ENCODE measurements around the gene SEH1L. TPM values are rescaled to one million over a fixed set of nuclear protein-coding genes. Genes with fewer than 3 reads are reported as not detected.
"Not testable (repeated sequence)": the region's sequence is repeated elsewhere in the genome, so short reads cannot be mapped to it uniquely, and the experiment has no call there.

The SEH1L gene
- polyA plus RNA-seq, 2 of the 4 experiments (the other 2 are of a cell fraction), result 31.6 to 63.1 TPM

- CTCF ChIA-PET, result no interaction called here
- ATAC-seq, result no peak
- TF ChIP-seq NPAS2 (CRISPR knock-in tag; IDR thresholded peaks at IDR 0.05; ENCODE audit: borderline replicate concordance), result no peak
- no peak for TF ChIP-seq MAFK (IDR thresholded peaks at IDR 0.05; ENCODE audit: partially characterized antibody)
- TF ChIP-seq CBX2 (IDR thresholded peaks at IDR 0.05; ENCODE audit: borderline replicate concordance, low read depth), result no peak
- TF ChIP-seq ZSCAN20 (CRISPR knock-in tag; IDR thresholded peaks at IDR 0.05), result no peak
- TF ChIP-seq SREBF2 (IDR thresholded peaks at IDR 0.05), result no peak
- no peak for TF ChIP-seq TFCP2L1 (CRISPR knock-in tag; IDR thresholded peaks at IDR 0.05)
- no peak for TF ChIP-seq ZNF302 (CRISPR knock-in tag; IDR thresholded peaks at IDR 0.05)
- TF ChIP-seq RCOR1 (IDR thresholded peaks at IDR 0.05; ENCODE audit: low read depth, low read length), result no peak
- TF ChIP-seq HEYL (CRISPR knock-in tag; IDR thresholded peaks at IDR 0.05), result no peak
Measured at GRCh38 chr18:12995952-12996477, 48.2 kb downstream of the SEH1L start.

DNA sequence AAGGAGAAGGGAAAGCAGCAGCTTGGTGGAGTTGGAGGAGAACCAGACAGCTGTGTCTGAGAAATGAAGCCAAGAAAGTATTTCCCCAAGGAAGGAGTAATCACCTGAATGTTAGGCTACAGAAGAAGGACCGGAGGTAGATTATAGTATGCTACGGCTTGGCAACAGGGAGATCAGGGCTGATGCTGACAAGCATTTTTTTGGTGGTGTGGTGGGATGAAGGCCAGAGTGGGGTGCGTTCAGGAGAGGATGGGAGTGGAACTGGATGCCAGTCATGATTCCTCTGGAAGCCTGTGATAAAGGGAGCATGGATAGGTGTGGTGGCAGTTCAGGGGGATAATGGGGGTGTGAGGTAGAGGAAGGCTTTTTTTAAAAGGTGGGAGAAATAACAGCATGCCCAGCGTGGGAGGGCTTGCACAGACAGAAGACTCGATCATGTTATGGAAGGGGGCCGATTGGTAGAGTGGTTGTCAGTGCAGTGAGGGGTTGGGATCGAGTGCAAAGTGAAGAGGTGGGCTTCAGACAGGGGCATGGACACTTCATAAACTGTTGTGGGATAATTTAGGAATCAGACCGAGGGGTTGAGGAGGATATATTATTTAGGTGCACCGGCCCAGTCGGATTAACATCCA is 49.0 kb downstream of the SEH1L start:
- FAIRE-seq, result no peak
- Histone ChIP-seq H3K4me2 (no peak overlapping the region), H3K9me3 (no peaks in the 10 kb centered on the region), H3K4me3 (no peak overlapping the region), H3K4me1 (peaks cover 10% of the 10 kb centered on the region; the same call in 2 of the 3 replicates), H3K27ac (no peak overlapping the region)
- ATAC-seq, result no peak
- ChIA-PET CTCF (interaction anchor here (1.5 kb wide), 1 partner anchor 561 kb away, joined by 3 read pairs; no protein-coding TSS in a partner anchor), POLR2A (interaction anchor here (0.5 kb wide), 1 partner anchor 113 kb away, joined by 4 read pairs; no protein-coding TSS in a partner anchor)
- TF ChIP-seq RAD21 (conservative IDR thresholded peaks at IDR 0.05 in 1 of 2, IDR thresholded peaks at IDR 0.05 in 1 of 2), result no peak
- TF ChIP-seq PHF8 (IDR thresholded peaks at IDR 0.05; ENCODE audit: borderline replicate concordance, low read depth), result no peak
- no peak for TF ChIP-seq ZFP36 (IDR thresholded peaks at IDR 0.05; ENCODE audit: borderline replicate concordance, partially characterized antibody)
- no peak for TF ChIP-seq EP300 (IDR thresholded peaks at IDR 0.05)
- no peak for TF ChIP-seq JUN (IDR thresholded peaks at IDR 0.05)
- TF ChIP-seq CHD2 (IDR thresholded peaks at IDR 0.05; ENCODE audit: low read length, partially characterized antibody), result no peak
- no peak for TF ChIP-seq TFCP2L1 (CRISPR knock-in tag; IDR thresholded peaks at IDR 0.05)
- TF ChIP-seq MAFK (IDR thresholded peaks at IDR 0.05; ENCODE audit: partially characterized antibody), result no peak
- TF ChIP-seq, protein P1, sequence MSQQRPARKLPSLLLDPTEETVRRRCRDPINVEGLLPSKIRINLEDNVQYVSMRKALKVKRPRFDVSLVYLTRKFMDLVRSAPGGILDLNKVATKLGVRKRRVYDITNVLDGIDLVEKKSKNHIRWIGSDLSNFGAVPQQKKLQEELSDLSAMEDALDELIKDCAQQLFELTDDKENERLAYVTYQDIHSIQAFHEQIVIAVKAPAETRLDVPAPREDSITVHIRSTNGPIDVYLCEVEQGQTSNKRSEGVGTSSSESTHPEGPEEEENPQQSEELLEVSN (IDR thresholded peaks at IDR 0.05; ENCODE audit: borderline replicate concordance, low read depth), result no peak
- TF ChIP-seq, protein P2, sequence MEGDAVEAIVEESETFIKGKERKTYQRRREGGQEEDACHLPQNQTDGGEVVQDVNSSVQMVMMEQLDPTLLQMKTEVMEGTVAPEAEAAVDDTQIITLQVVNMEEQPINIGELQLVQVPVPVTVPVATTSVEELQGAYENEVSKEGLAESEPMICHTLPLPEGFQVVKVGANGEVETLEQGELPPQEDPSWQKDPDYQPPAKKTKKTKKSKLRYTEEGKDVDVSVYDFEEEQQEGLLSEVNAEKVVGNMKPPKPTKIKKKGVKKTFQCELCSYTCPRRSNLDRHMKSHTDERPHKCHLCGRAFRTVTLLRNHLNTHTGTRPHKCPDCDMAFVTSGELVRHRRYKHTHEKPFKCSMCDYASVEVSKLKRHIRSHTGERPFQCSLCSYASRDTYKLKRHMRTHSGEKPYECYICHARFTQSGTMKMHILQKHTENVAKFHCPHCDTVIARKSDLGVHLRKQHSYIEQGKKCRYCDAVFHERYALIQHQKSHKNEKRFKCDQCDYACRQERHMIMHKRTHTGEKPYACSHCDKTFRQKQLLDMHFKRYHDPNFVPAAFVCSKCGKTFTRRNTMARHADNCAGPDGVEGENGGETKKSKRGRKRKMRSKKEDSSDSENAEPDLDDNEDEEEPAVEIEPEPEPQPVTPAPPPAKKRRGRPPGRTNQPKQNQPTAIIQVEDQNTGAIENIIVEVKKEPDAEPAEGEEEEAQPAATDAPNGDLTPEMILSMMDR (IDR thresholded peaks at IDR 0.05), result no peak
- TF ChIP-seq JUNB (IDR thresholded peaks at IDR 0.05), result no peak
- TF ChIP-seq, protein P3, sequence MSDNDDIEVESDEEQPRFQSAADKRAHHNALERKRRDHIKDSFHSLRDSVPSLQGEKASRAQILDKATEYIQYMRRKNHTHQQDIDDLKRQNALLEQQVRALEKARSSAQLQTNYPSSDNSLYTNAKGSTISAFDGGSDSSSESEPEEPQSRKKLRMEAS (IDR thresholded peaks at IDR 0.05), result no peak
- TF ChIP-seq, protein P4, sequence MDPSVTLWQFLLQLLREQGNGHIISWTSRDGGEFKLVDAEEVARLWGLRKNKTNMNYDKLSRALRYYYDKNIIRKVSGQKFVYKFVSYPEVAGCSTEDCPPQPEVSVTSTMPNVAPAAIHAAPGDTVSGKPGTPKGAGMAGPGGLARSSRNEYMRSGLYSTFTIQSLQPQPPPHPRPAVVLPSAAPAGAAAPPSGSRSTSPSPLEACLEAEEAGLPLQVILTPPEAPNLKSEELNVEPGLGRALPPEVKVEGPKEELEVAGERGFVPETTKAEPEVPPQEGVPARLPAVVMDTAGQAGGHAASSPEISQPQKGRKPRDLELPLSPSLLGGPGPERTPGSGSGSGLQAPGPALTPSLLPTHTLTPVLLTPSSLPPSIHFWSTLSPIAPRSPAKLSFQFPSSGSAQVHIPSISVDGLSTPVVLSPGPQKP (IDR thresholded peaks at IDR 0.05; ENCODE audit: low read depth, low read length), result no peak
- TF ChIP-seq MAZ (IDR thresholded peaks at IDR 0.05; ENCODE audit: borderline replicate concordance, low read depth, low read length), result no peak
- no peak for TF ChIP-seq CBX2 (IDR thresholded peaks at IDR 0.05; ENCODE audit: borderline replicate concordance, low read depth)
- no peak for TF ChIP-seq HEYL (CRISPR knock-in tag; IDR thresholded peaks at IDR 0.05)
- TF ChIP-seq HOXA7 (CRISPR knock-in tag; IDR thresholded peaks at IDR 0.05), result no peak
- TF ChIP-seq POLR2A (IDR thresholded peaks at IDR 0.05; ENCODE audit: low read length), result no peak
- TF ChIP-seq RCOR1 (IDR thresholded peaks at IDR 0.05; ENCODE audit: low read depth, low read length), result no peak
- no peak for DNase-seq (ENCODE audit: low read depth in 1 of 2, low spot score in 1 of 2)
- 89% methylated on average over 10 of the region's 10 CpGs for WGBS (ENCODE audit: missing lambda C conversion rate)

More at GRCh38 chr18:12995952-12996477, 48.2 kb downstream of the SEH1L start:
- WGBS (ENCODE audit: missing lambda C conversion rate), result 91% methylated on average over 6 of the region's 6 CpGs
- DNase-seq (ENCODE audit: low read depth in 1 of 2, low spot score in 1 of 2), result no peak
- Histone ChIP-seq H3K4me3 (no peak overlapping the region), H3K4me2 (no peak overlapping the region), H3K4me1 (peaks cover 10% of the 10 kb centered on the region; the same call in 2 of the 3 replicates), H3K27ac (no peak overlapping the region), H3K9me3 (no peaks in the 10 kb centered on the region)
- no peak for FAIRE-seq
- POLR2A ChIA-PET, result interaction anchor here (0.5 kb wide), 1 partner anchor 113 kb away, joined by 4 read pairs; no protein-coding TSS in a partner anchor

DNA sequence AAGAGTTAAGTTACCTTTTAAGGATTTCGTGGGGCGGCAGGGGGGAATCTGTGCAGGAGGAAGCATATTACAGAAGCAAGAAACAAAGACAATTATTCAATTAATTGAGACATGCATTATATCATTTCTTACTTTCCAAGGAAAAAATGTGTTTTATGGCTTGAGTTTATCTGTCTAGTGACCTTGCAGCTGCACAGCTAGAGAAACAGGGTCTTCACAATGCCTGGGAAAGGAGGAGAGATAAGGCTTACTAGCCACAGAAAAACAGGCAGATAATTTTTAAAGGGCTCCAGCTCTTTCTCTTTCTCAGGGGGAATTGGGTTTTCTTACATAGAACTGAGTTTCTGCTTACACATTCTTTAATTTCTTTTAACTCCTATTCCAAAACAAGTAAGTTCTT is 49.5 kb downstream of the SEH1L start:
- FAIRE-seq; H3K4me2 ChIP-seq; H3K27ac ChIP-seq; ATAC-seq; H3K4me1 ChIP-seq; DNase-seq (ENCODE audit: low read depth in 1 of 2, low spot score in 1 of 2); POLR2A ChIA-PET; H3K4me3 ChIP-seq; H3K9me3 ChIP-seq: not testable (repeated sequence)
- 91% methylated on average over 2 of the region's 2 CpGs for WGBS (ENCODE audit: missing lambda C conversion rate)
- CTCF ChIA-PET, result interaction anchor here (1.5 kb wide), 1 partner anchor 560 kb away, joined by 3 read pairs; no protein-coding TSS in a partner anchor
